Activated CD4-positive, alpha-beta T cell treated with anti-CD3 and anti-CD28 coated beads for 1 hour (primary cell): ENCODE data around the gene RTKN2.
"Not testable (repeated sequence)": the region's sequence is repeated elsewhere in the genome, so short reads cannot be mapped to it uniquely, and the experiment has no call there.

Experiments used
- DNase-seq: peaks from one replicate; pipeline ENCODE4 v3.0.0-alpha.2; 2020

RTKN2 gene

GRCh38 chr10:62253704-62254103 lies 14.9 kb downstream of the RTKN2 start:
- no peak for DNase-seq

GRCh38 chr10:62252051-62252450 lies 16.6 kb downstream of the RTKN2 start:
- DNase-seq = no peak

- DNase-seq = no peak
Observed at GRCh38 chr10:62250594-62251198, 17.9 kb downstream of the RTKN2 start.

GRCh38 chr10:62249957-62250356 lies 18.7 kb downstream of the RTKN2 start:
- no peak for DNase-seq

- DNase-seq = no peak
Observed at GRCh38 chr10:62248465-62248864, 20.2 kb downstream of the RTKN2 start.

- no peak for DNase-seq
Observed at GRCh38 chr10:62244785-62245467, 23.7 kb downstream of the RTKN2 start.

GRCh38 chr10:62244088-62244487 lies 24.6 kb downstream of the RTKN2 start:
- no peak for DNase-seq

- DNase-seq = no peak
Observed at GRCh38 chr10:62243647-62243997, 25.0 kb downstream of the RTKN2 start.

- not testable (repeated sequence) for DNase-seq
Observed at GRCh38 chr10:62242965-62243646, 25.5 kb downstream of the RTKN2 start.

GRCh38 chr10:62241521-62241920 lies 27.1 kb downstream of the RTKN2 start:
- not testable (repeated sequence) for DNase-seq

- DNase-seq = no peak
Observed at GRCh38 chr10:62239994-62240393, 28.6 kb downstream of the RTKN2 start.

- DNase-seq = no peak
Observed at GRCh38 chr10:62238880-62239279, 29.8 kb downstream of the RTKN2 start.

- DNase-seq = no peak
Observed at GRCh38 chr10:62237966-62238365, 30.7 kb downstream of the RTKN2 start.

- no peak for DNase-seq
Observed at GRCh38 chr10:62237506-62237905, 31.1 kb downstream of the RTKN2 start.

- no peak for DNase-seq
Observed at GRCh38 chr10:62234077-62234605, 34.5 kb downstream of the RTKN2 start.

GRCh38 chr10:62233356-62234076 lies 35.1 kb downstream of the RTKN2 start:
- no peak for DNase-seq

GRCh38 chr10:62231805-62232204 lies 36.8 kb downstream of the RTKN2 start:
- no peak for DNase-seq

GRCh38 chr10:62231371-62231770 lies 37.3 kb downstream of the RTKN2 start:
- DNase-seq = no peak

- DNase-seq = no peak
Observed at GRCh38 chr10:62230344-62231121, 38.1 kb downstream of the RTKN2 start.

- DNase-seq = no peak
Observed at GRCh38 chr10:62225362-62225761, 43.3 kb downstream of the RTKN2 start.

- DNase-seq = no peak
Observed at GRCh38 chr10:62224606-62225005, 44.0 kb downstream of the RTKN2 start.

- DNase-seq = no peak
Observed at GRCh38 chr10:62217683-62218082, 51.0 kb downstream of the RTKN2 start.
